Measurements from ENCODE around the gene GLB1L2.

Gene GLB1L2

DNA sequence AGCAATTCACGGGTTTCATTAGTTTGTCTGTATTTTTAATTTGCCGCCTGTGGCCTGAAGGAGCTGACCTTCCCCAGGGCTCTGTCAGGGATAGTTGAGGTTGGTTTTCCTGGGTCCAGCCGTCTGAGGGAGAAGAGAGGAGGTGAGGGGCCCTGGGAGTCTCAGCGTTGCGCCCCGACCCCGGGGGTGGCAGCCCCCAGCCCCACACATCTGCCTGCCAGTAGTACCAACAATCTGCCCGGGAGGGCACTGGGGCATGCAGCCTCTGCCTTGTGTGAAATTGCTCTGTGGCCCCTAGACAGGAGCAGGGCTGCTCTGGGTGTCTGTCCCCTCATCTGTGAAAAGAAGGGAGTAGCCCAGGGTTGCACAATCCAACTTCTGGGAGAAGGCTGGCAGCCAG, 73.6 kb downstream of the GLB1L2 start:
- no peak overlapping the region for H2AFZ ChIP-seq (ENCODE audit: low read depth, low read length)
- no peaks in the 10 kb centered on the region for H3K27me3 ChIP-seq (ENCODE audit: low read depth, low read length)
- H3K9me3 ChIP-seq (ENCODE audit: insufficient read depth, low read length), result no peaks in the 10 kb centered on the region
- H3K4me2 ChIP-seq (ENCODE audit: low read length), result no peak overlapping the region
- no peak overlapping the region for H3K9ac ChIP-seq (ENCODE audit: low read length)
- H3K79me2 ChIP-seq (ENCODE audit: low read length), result no peaks in the 10 kb centered on the region
- no peak overlapping the region for H3K27ac ChIP-seq (ENCODE audit: low read length)
- H3K4me1 ChIP-seq (ENCODE audit: low read length), result no peaks in the 10 kb centered on the region
- H3K36me3 ChIP-seq (replicated peaks; ENCODE audit: low read depth, low read length), result no peaks in the 10 kb centered on the region
- H4K20me1 ChIP-seq (ENCODE audit: insufficient read depth, low read length), result no peaks in the 10 kb centered on the region
- no peak overlapping the region for H3K4me3 ChIP-seq (ENCODE audit: low read length)
- TF ChIP-seq EZH2phosphoT487 (IDR thresholded peaks at IDR 0.05; ENCODE audit: low read depth), result no peak
- TF ChIP-seq, protein P1, sequence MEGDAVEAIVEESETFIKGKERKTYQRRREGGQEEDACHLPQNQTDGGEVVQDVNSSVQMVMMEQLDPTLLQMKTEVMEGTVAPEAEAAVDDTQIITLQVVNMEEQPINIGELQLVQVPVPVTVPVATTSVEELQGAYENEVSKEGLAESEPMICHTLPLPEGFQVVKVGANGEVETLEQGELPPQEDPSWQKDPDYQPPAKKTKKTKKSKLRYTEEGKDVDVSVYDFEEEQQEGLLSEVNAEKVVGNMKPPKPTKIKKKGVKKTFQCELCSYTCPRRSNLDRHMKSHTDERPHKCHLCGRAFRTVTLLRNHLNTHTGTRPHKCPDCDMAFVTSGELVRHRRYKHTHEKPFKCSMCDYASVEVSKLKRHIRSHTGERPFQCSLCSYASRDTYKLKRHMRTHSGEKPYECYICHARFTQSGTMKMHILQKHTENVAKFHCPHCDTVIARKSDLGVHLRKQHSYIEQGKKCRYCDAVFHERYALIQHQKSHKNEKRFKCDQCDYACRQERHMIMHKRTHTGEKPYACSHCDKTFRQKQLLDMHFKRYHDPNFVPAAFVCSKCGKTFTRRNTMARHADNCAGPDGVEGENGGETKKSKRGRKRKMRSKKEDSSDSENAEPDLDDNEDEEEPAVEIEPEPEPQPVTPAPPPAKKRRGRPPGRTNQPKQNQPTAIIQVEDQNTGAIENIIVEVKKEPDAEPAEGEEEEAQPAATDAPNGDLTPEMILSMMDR (IDR thresholded peaks at IDR 0.05; ENCODE audit: low read depth, low read length), result no peak

DNA sequence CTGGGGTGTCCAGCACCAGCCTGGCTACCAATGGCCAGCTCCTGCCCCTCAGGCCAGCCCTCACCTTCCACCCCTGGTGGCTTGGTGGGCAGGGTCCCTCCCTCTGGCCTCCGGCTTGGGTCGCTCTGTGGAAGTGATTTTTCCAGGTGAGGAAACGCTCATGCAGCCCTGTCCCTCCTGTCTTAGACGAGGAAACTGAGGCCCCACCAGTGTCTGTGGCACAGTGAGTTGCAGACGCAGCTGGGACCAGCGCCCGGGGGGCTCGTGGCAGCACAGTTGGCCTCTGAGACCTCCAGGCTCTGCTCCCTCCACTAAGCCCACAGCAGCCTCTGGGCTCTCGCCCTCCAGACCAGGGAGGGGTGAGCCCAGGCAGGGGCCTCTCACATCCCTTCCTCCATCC, 74.1 kb downstream of the GLB1L2 start:
- H3K4me1 ChIP-seq (ENCODE audit: low read length), result no peaks in the 10 kb centered on the region
- no peaks in the 10 kb centered on the region for H4K20me1 ChIP-seq (ENCODE audit: insufficient read depth, low read length)
- no peaks in the 10 kb centered on the region for H3K27me3 ChIP-seq (ENCODE audit: low read depth, low read length)
- TF ChIP-seq EZH2phosphoT487 (IDR thresholded peaks at IDR 0.05; ENCODE audit: low read depth), result no peak
- TF ChIP-seq, protein P1 (IDR thresholded peaks at IDR 0.05; ENCODE audit: low read depth, low read length), result no peak
- no peaks in the 10 kb centered on the region for H3K36me3 ChIP-seq (replicated peaks; ENCODE audit: low read depth, low read length)
- H3K4me2 ChIP-seq (ENCODE audit: low read length), result no peak overlapping the region
- H3K4me3 ChIP-seq (ENCODE audit: low read length), result no peak overlapping the region
- H3K27ac ChIP-seq (ENCODE audit: low read length), result no peak overlapping the region
- no peaks in the 10 kb centered on the region for H3K79me2 ChIP-seq (ENCODE audit: low read length)
- no peak overlapping the region for H3K9ac ChIP-seq (ENCODE audit: low read length)
- H3K9me3 ChIP-seq (ENCODE audit: insufficient read depth, low read length), result no peaks in the 10 kb centered on the region
- H2AFZ ChIP-seq (ENCODE audit: low read depth, low read length), result no peak overlapping the region

DNA sequence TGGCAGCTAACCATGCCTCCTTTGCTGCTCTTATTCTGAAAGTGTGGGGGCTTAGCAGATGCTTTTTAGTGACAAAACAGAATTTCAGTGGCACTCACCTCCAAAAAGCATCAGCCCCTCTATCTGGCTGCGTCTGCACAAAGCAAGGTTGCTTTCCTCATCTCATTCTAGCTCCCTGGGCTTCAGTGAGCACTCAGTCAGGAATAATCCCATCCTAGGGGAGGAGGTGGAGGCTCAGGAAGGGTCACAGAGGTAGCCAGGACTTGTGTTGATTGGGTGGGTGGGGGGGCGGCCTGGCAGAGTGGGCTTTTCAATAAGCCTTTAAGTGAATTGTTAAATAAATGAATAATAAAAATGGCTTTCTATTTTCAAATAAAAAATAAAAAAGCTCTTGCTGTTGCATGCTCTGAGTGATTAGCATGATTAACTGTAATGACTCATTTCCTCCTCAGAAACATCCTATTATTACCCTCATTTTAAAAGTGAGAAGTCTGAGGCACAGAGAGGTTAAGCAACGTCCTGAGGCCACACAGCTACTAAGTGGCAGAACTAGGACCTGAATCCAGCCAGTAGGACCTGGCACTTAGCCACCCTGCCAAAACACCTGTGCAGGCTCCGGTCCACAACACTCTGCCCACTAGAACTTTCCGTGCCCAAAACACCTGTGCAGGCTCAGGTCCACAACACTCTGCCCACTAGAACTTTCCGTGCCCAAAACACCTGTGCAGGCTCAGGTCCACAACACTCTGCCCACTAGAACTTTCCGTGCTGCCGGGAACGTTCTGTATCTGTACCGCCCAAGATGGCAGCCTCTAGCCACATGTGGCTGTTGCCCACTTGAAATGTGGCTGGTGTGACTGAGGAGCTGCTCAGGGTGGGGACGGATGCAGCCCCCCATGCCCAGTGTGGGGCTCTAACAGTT, 74.7 kb downstream of the GLB1L2 start:
- H3K27me3 ChIP-seq (ENCODE audit: low read depth, low read length), result no peaks in the 10 kb centered on the region
- H3K36me3 ChIP-seq (replicated peaks; ENCODE audit: low read depth, low read length), result no peaks in the 10 kb centered on the region
- H4K20me1 ChIP-seq (ENCODE audit: insufficient read depth, low read length), result no peaks in the 10 kb centered on the region
- TF ChIP-seq, protein P1 (IDR thresholded peaks at IDR 0.05; ENCODE audit: low read depth, low read length), result no peak
- TF ChIP-seq EZH2phosphoT487 (IDR thresholded peaks at IDR 0.05; ENCODE audit: low read depth), result no peak
- H3K27ac ChIP-seq (ENCODE audit: low read length), result no peak overlapping the region
- H2AFZ ChIP-seq (ENCODE audit: low read depth, low read length), result no peak overlapping the region
- no peak overlapping the region for H3K4me2 ChIP-seq (ENCODE audit: low read length)
- H3K79me2 ChIP-seq (ENCODE audit: low read length), result no peaks in the 10 kb centered on the region
- no peaks in the 10 kb centered on the region for H3K4me1 ChIP-seq (ENCODE audit: low read length)
- H3K9me3 ChIP-seq (ENCODE audit: insufficient read depth, low read length), result no peaks in the 10 kb centered on the region
- H3K4me3 ChIP-seq (ENCODE audit: low read length), result no peak overlapping the region
- no peak overlapping the region for H3K9ac ChIP-seq (ENCODE audit: low read length)

DNA sequence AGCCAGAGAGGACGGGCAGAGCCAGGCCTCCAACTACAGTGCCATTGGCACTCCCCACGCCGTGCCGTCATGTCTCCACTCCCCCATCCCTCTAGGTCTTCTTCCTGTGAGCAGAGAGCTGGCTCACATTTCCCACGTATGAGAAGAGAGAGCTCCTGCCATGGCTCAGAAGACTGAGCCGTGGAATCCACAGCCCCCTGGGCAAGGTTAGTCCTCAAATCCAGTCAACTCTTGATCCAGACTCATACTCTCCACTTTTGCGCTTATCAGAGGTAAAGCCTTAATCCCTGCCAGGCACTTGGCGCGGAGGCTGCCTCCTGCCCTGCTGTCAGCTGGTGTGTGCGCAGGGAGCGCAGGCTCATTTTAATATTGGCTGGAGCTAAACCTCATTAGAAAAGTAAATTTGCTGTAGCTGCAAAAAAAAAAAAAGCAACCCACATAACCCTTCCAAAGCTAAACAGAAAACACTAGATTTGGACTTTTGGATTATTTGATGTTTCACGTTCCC, 75.6 kb downstream of the GLB1L2 start:
- H3K79me2 ChIP-seq (ENCODE audit: low read length), result no peaks in the 10 kb centered on the region
- H3K4me1 ChIP-seq (ENCODE audit: low read length), result no peaks in the 10 kb centered on the region
- no peak for TF ChIP-seq EZH2phosphoT487 (IDR thresholded peaks at IDR 0.05; ENCODE audit: low read depth)
- TF ChIP-seq, protein P1 (IDR thresholded peaks at IDR 0.05; ENCODE audit: low read depth, low read length), result no peak
- H3K4me3 ChIP-seq (ENCODE audit: low read length), result no peak overlapping the region
- H3K9ac ChIP-seq (ENCODE audit: low read length), result no peak overlapping the region
- no peak overlapping the region for H3K4me2 ChIP-seq (ENCODE audit: low read length)
- no peaks in the 10 kb centered on the region for H3K27me3 ChIP-seq (ENCODE audit: low read depth, low read length)
- no peak overlapping the region for H3K27ac ChIP-seq (ENCODE audit: low read length)
- no peaks in the 10 kb centered on the region for H3K9me3 ChIP-seq (ENCODE audit: insufficient read depth, low read length)
- H2AFZ ChIP-seq (ENCODE audit: low read depth, low read length), result no peak overlapping the region
- no peaks in the 10 kb centered on the region for H4K20me1 ChIP-seq (ENCODE audit: insufficient read depth, low read length)
- no peaks in the 10 kb centered on the region for H3K36me3 ChIP-seq (replicated peaks; ENCODE audit: low read depth, low read length)
